GM13977 (cell line): ENCODE results near the gene ZNRF3.

ENCODE experiments used
- DNase-seq: peaks from one replicate; pipeline ENCODE4 v3.0.0; 2012; ENCODE audit warnings: low spot score
- in situ Hi-C: fragments of 300-500 bp; cut with MboI; formaldehyde crosslinking; loops from one replicate; pipeline ENCODE4 v1.12.0; 2022; ENCODE audit warnings: low sequenced_read_pairs, low pct_unique_long_range_greater_than_20kb, mixed read lengths, inconsistent platforms; ENCODE audit not compliant: unreplicated experiment
- TF ChIP-seq, protein P1 (sequence below): IDR thresholded peaks from 2 replicates; pipeline ENCODE4 v1.5.1; 2012; ENCODE audit warnings: mild to moderate bottlenecking, control low read depth; ENCODE audit not compliant: insufficient read depth; ENCODE audit errors: extremely low read depth, missing control alignments

ZNRF3 gene

GRCh38 chr22:28869736-28870135 is 13.6 kb upstream of the ZNRF3 start:
- DNase-seq, result no peak
- in situ Hi-C loops, result no loop called here
- TF ChIP-seq, protein P1, sequence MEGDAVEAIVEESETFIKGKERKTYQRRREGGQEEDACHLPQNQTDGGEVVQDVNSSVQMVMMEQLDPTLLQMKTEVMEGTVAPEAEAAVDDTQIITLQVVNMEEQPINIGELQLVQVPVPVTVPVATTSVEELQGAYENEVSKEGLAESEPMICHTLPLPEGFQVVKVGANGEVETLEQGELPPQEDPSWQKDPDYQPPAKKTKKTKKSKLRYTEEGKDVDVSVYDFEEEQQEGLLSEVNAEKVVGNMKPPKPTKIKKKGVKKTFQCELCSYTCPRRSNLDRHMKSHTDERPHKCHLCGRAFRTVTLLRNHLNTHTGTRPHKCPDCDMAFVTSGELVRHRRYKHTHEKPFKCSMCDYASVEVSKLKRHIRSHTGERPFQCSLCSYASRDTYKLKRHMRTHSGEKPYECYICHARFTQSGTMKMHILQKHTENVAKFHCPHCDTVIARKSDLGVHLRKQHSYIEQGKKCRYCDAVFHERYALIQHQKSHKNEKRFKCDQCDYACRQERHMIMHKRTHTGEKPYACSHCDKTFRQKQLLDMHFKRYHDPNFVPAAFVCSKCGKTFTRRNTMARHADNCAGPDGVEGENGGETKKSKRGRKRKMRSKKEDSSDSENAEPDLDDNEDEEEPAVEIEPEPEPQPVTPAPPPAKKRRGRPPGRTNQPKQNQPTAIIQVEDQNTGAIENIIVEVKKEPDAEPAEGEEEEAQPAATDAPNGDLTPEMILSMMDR, result no peak

- TF ChIP-seq, protein P1, result no peak
- in situ Hi-C loops, result no loop called here
- no peak for DNase-seq
Observed at GRCh38 chr22:28873183-28873963, 10.0 kb upstream of the ZNRF3 start.

GRCh38 chr22:28874061-28874460 is 9.3 kb upstream of the ZNRF3 start:
- TF ChIP-seq, protein P1, result no peak
- in situ Hi-C loops, result no loop called here
- DNase-seq, result no peak

DNA sequence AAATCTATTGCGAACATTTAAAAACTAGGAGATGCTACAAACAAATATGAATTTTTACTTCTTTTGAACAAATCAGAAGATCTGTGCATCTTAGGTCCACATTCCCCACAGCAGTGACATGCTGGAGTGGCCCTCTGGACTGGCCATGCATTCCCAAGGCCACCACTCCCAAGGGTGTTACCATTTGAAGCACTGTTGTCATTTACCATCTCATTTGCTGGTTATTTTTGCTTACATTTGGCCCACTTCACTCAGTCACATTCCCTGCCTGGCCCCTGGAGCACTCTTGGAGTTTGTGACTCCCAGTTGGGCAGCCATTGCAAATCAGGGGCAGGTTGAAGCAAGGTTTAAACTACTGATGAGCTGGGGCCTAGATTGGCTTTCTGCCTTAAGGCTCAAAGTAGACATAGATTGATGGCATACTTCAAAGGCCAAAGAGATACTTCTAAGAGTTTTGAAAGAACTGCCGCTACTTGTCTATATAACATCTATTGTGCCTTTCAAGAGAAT is 8.5 kb upstream of the ZNRF3 start:
- TF ChIP-seq, protein P1, result no peak
- in situ Hi-C loops, result no loop called here
- DNase-seq, result no peak

GRCh38 chr22:28882545-28882877 is 861 bp upstream of the ZNRF3 start:
- TF ChIP-seq, protein P1, result no peak
- DNase-seq, result no peak
- in situ Hi-C loops, result no loop called here

GRCh38 chr22:28883657-28883916 is 215 bp downstream of the ZNRF3 start:
- TF ChIP-seq, protein P1, result no peak
- peak; percentile 38 for DNase-seq
- in situ Hi-C loops, result no loop called here
